ENCODE results near the gene CASS4. TPM values are rescaled to one million over a fixed set of nuclear protein-coding genes. Genes with fewer than 3 reads are reported as not detected.

Gene CASS4, protein sequence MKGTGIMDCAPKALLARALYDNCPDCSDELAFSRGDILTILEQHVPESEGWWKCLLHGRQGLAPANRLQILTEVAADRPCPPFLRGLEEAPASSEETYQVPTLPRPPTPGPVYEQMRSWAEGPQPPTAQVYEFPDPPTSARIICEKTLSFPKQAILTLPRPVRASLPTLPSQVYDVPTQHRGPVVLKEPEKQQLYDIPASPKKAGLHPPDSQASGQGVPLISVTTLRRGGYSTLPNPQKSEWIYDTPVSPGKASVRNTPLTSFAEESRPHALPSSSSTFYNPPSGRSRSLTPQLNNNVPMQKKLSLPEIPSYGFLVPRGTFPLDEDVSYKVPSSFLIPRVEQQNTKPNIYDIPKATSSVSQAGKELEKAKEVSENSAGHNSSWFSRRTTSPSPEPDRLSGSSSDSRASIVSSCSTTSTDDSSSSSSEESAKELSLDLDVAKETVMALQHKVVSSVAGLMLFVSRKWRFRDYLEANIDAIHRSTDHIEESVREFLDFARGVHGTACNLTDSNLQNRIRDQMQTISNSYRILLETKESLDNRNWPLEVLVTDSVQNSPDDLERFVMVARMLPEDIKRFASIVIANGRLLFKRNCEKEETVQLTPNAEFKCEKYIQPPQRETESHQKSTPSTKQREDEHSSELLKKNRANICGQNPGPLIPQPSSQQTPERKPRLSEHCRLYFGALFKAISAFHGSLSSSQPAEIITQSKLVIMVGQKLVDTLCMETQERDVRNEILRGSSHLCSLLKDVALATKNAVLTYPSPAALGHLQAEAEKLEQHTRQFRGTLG
- total RNA-seq (2022; extraction: Qiagen RNA extraction; ENCODE audit: low read depth), result 0.05 TPM in 1 of 5 replicates, not detected in the others

DNA sequence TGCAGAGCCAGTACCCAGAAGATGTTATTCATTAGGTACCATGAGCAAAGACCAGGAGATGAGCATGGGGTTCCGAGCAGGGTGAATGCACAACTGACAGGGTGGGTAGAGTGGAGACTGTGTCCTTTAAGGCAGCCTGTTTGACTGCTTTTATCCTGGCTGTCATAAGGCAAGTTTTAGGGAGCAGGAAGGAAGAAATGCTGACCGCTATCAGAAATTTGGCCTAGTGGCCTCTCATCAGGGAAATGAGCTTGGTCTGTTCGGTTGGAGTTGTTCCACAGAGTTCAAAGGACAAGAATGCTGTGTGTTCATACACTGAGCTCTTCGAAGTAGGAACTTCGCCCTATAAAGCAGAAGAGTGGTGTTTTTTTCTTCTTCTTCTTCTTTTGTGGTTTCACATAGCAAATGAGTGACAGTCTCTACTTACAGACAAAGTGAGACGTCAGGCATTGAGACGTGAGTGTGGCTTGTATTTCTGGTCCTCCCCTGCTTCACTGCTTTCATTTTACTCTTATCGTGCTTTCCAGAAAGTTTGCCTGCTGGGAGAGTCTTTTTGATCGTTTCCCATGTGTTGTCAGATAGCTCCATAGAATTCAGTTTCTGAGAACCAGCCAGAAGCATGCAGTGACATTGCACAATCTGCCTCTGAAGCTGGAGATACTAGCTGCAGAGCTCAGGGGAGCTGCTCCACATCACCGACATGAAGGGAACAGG is at the start of gene CASS4:
TSS of gene CASS4 (plus strand) at position 502 of the 714 bp plus-strand sequence. CDS start at position 701, 199 bp downstream.

DNA sequence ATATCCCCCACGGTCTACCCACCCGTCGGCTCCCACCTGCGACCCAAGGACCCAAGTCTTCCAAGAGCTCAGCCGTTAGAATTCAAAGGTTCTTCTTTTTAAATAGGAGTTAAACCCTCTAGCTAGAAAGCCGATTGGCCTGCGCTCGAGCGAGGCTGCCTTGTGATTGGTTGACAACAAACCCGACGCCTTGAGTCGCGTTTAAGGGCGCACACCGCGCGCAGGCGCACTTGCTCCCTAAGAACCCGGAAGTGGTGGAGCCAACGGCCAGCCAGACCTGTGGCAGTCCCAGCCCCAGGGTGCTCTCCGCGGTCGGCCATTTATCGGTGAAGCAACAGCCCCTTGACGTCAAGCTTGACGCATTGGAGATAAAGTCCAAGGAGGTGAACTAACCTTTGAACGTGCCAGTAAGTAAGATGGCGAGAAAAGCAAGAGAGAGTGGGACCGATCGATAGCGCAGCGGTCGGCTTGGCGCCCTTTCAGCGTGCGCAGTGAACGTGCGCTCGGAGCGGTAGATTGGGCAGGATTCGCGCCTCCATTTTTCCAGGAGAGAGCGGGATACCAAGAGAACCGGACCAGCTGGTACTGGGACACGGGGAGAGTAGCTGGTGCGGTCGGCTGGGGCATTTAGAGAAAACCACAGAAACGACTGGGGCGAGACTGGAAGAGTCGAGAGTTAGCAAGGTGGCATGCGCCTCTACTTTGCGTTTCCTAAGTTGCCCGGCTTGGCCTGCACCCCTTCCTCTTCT is 19.8 kb upstream of the CASS4 start, which contains the start of the genes AURKA and CSTF1:
TSS of gene AURKA (minus strand) at position 84 of the 749 bp plus-strand sequence. CDS start 4,018 bp downstream, outside the sequence.
TSS of gene CSTF1 (plus strand) at position 514 of the 749 bp plus-strand sequence. CDS start 2,908 bp downstream, outside the sequence.

DNA sequence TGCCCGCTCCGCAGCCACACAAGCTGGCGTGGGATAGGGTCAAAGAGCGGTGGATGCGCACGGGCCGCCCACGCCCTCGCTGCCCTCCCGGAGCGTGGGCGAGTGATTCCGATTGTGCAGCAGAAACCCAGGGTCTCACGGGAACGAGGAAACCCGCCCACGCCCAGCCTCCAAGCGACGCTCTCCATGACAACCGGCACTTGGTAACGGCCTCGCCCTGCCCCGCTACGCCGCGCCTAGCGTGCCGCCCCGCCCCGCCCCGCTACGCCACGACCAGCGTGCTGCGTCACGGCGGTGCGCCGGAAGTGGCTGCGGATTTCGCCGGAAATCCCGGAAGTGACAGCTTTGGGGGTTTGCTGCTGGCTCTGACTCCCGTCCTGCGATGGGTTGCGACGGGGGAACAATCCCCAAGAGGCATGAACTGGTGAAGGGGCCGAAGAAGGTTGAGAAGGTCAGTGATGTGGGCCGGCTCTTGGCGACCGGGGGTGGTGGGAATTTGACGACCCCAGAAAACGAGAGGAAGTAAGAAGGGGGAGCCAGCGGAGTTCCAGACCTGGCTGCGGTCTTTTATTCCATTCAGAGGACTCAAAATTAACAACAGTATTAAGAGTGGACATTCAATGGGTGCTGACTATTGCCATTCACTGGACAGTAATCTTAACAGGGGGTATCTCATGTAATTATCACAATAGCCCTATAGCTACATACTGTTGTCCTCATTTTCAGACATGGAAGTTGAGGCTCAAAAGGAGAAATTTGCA is 56.4 kb downstream of the CASS4 start, which contains the start of gene RTF2:
TSS of gene RTF2 (plus strand) at position 312 of the 761 bp plus-strand sequence. CDS start at position 383, 71 bp downstream.

Other genes starting within 250 kb of the CASS4 start
- not detected in 5 replicates for gene MC3R, start 163.5 kb upstream of the CASS4 start, total RNA-seq (2022; extraction: Qiagen RNA extraction; ENCODE audit: low read depth)
- gene FAM210B, start 53.3 kb upstream of the CASS4 start, total RNA-seq (2022; extraction: Qiagen RNA extraction; ENCODE audit: low read depth), result 9.4 to 12.8 TPM (median 11.7 TPM) in 5 replicates
- gene AURKA, start 20.0 kb upstream of the CASS4 start, total RNA-seq (2022; extraction: Qiagen RNA extraction; ENCODE audit: low read depth), result 99.1 to 112 TPM (median 106 TPM) in 5 replicates
- 35.8 to 40.1 TPM (median 38.8 TPM) in 5 replicates for gene CSTF1, start 19.6 kb upstream of the CASS4 start, total RNA-seq (2022; extraction: Qiagen RNA extraction; ENCODE audit: low read depth)
- 74.3 to 97.3 TPM (median 91.8 TPM) in 5 replicates for gene RTF2, start 56.4 kb downstream of the CASS4 start, total RNA-seq (2022; extraction: Qiagen RNA extraction; ENCODE audit: low read depth)
- gene FAM209A, start 112.5 kb downstream of the CASS4 start, total RNA-seq (2022; extraction: Qiagen RNA extraction; ENCODE audit: low read depth), result 0.22 to 0.39 TPM (median 0.34 TPM) in 4 of 5 replicates, not detected in the other
- 0.21 to 0.72 TPM (median 0.48 TPM) in 5 replicates for gene FAM209B, start 121.0 kb downstream of the CASS4 start, total RNA-seq (2022; extraction: Qiagen RNA extraction; ENCODE audit: low read depth)
- gene TFAP2C, start 217.0 kb downstream of the CASS4 start, total RNA-seq (2022; extraction: Qiagen RNA extraction; ENCODE audit: low read depth), result 13.5 to 16.3 TPM (median 15.6 TPM) in 5 replicates